GM12801 (cell line): Measurements from ENCODE around the gene RARRES2.

ENCODE experiments used
- CTCF ChIP-seq: IDR thresholded peaks from one replicate; pipeline ENCODE4 v1.5.1; 2011; ENCODE audit warnings: control low read depth; ENCODE audit not compliant: insufficient read length; ENCODE audit errors: extremely low read depth

Gene RARRES2

GRCh38 chr7:150330211-150330885, 11.1 kb downstream of the RARRES2 start:
- no peak for TF ChIP-seq CTCF

DNA sequence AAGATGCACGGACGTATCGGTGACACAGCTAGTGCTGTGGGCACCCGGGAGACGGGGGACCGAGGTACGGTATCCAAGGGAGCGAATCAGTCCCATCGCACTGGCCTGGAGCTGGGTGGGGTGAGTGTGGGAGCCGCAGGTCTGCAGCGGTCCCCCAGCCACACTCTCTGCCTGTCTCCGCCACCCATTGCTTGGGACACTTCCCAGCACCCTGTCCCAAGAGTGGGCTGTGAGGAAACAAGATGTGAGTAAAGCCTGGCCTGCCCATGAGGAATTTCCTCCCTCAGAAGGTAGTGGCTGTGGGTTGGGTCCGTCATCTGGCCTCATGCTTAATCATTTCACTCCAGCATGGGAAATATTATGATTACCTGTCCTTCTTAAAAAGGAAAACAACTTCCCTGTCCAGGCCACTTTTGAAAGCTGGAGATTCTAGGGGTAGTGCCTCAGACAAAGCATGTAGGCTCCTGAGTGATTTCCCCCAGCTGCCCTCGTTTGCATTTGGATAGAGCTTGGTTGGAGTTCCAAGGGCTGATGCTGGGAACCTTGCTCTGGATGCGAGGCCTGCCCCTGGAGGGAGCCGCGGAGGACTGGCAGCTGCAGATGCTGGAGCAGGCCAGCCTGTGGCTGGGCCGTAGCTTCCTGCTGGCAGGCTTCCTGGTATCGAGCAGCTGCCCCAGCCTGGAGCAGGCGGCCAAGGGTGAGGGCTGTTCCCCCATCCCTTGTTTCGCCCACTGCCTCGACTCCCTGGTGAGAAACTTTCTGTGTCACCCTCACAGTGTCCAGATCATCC, 11.9 kb downstream of the RARRES2 start:
- no peak for TF ChIP-seq CTCF

GRCh38 chr7:150327308-150327707, 14.1 kb downstream of the RARRES2 start:
- no peak for TF ChIP-seq CTCF

DNA sequence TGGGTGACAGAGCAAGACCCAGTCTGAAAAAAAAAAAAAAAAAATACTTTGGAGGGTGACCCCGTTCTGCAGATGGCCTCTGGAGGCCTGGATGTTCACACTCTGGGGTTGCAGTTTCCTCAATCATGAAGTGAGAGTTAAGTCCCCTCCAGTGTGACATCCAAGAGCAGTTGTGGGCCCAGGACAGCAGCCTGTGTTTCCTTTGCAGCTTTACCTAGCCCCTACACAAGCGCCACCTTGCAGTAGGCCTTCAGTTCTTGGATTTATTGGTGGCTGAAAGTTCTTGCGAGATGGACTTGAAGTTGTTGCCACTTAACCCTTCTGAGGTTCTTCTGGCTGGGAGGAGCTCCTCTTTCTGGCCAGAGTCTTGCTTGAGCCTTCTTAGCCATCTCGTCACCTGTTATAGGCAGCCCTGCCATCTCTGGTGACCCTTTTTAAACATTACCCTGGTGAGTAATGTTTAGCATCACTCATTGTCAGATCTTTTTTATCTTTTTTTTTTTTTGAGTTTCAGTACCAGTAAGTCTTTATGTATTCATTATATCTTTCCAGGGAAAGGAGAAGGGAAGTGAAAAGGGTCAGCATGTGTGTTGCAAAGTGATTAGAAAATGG, 14.7 kb downstream of the RARRES2 start:
- TF ChIP-seq CTCF: no peak

- no peak for TF ChIP-seq CTCF
Observed at GRCh38 chr7:150325901-150326300, 15.5 kb downstream of the RARRES2 start.

DNA sequence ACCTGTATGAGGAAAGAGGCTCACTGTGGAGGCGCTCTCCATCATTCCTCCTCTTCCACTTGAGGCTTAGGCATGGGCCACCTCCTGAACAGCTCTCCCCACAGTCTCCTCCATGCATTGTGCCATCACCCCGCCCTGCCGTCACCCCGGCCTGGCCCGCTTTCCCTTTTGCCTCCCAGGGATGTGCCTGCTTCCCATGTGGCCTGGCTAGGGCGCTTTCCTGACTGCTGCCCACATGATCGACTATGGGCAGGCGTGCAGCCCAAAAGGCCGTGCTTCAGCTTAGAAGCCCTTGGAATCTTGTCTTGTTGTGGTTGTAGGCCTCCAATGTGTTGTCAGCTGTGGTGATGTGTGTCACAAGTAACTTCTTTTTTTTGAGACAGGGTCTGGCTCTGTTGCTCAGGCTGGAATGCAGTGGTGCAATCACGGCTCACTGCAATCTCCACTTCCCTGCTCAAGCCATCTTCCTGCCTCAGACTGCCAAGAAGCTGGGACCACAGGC, 16.3 kb downstream of the RARRES2 start:
- no peak for TF ChIP-seq CTCF

DNA sequence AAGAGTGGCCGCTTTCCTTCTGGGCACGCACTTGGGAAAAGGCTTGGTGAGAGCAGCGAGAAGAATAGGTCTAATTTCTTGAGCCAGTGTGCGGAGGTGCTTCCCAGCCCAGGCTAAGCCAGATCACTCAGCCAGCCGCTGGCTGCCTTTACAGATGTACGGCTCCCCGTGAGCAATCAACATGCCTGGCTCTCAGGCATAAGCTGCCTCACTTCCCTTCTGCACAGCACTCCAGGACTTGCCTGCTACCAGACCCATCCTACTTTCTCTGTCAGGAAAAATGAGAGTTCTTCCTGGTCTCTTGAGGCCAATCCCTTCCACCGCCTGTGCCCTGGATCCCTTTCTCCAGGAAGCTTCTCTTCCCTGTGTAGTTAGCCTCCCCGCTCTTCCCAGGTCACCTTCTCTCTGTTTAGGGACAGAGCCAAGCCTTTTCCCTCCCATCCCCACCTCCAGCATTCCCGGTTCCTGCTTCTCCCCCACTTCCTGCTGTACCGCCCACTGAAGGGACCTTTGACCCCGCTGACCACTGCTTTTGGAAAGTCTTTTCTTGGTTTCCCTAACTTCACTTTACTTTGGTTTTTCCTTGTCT, 17.0 kb downstream of the RARRES2 start:
- TF ChIP-seq CTCF: no peak
